Neural cell (in vitro differentiated cells): ENCODE results near the gene CASP12.

Experiments
- CTCF ChIP-seq: fragments of 450-650 bp; IDR thresholded peaks from 2 replicates; pipeline ENCODE4 v1.5.1; 2014; ENCODE audit warnings: antibody characterized with exemption, mild to moderate bottlenecking, moderate library complexity; ENCODE audit not compliant: poor library complexity, severe bottlenecking
- EP300 ChIP-seq: fragments of 450-650 bp; conservative IDR thresholded peaks from 2 replicates; pipeline ENCODE4 v1.6.1; 2014; ENCODE audit warnings: antibody characterized with exemption, mild to moderate bottlenecking, moderate library complexity; ENCODE audit not compliant: poor library complexity, severe bottlenecking
- EZH2 ChIP-seq: fragments of 200-600, 300-800 bp; shearing (Covaris generic), sonication (generic); IDR thresholded peaks from 2 replicates; pipeline ENCODE4 v1.6.1; 2014; ENCODE audit warnings: antibody characterized with exemption, low read length, borderline replicate concordance, mild to moderate bottlenecking; ENCODE audit not compliant: insufficient read depth, poor library complexity, severe bottlenecking
- MXI1 ChIP-seq: fragments of 450-650 bp; conservative IDR thresholded peaks from 2 replicates; pipeline ENCODE4 v1.6.1; 2014; ENCODE audit warnings: antibody characterized with exemption, mild to moderate bottlenecking; ENCODE audit not compliant: poor library complexity, severe bottlenecking
- POLR2AphosphoS5 ChIP-seq: IDR thresholded peaks from 2 replicates; pipeline ENCODE4 v1.6.1; 2012
- RAD21 ChIP-seq: fragments of 450-650 bp; conservative IDR thresholded peaks from 2 replicates; pipeline ENCODE4 v1.6.1; 2014; ENCODE audit warnings: antibody characterized with exemption, mild to moderate bottlenecking, moderate library complexity
- REST ChIP-seq: IDR thresholded peaks from 2 replicates; pipeline ENCODE4 v1.6.1; 2012; ENCODE audit warnings: borderline replicate concordance
- SMC3 ChIP-seq: fragments of 450-650 bp; conservative IDR thresholded peaks from 2 replicates; pipeline ENCODE4 v1.6.1; 2014; ENCODE audit warnings: antibody characterized with exemption, mild to moderate bottlenecking, moderate library complexity; ENCODE audit not compliant: poor library complexity
- TAF1 ChIP-seq: IDR thresholded peaks from 2 replicates; pipeline ENCODE4 v1.6.1; 2012; ENCODE audit warnings: low read depth

DNA sequence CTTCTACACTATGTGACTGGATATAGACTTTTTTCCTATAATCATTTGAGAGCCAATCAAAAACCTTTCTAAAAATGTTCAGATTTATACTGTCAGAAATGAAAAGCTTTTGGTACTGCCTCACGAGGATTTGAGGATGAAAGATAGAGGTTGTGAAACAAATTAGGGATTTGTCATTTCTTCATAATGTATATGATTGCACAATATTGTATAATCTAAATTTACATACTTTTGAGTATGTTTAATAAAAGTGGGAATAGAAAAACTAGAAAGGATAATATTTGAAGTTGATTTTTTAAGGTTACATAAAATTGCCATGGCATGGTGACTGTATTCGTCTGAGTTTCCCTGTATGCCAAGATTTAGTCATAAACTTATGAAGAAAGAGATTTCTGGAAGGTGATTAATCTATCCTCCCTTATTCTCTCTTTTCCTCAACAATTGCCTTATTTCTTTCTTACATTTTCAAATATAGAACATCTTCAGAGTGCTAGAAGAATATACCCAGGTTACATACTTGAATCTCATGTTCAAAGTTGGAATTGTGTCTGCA is 56.2 kb downstream of the CASP12 start:
- no peak for TF ChIP-seq CTCF
- no peak for TF ChIP-seq POLR2AphosphoS5
- TF ChIP-seq SMC3: no peak
- no peak for TF ChIP-seq TAF1
- TF ChIP-seq EZH2: no peak
- no peak for TF ChIP-seq REST
- no peak for TF ChIP-seq EP300
- TF ChIP-seq RAD21: no peak
- TF ChIP-seq MXI1: no peak
